Tibial nerve (tissue), 4 donors: Measurements from ENCODE around the gene GRID1.

Source experiments
- CTCF ChIP-seq, 5 experiments: fragments of 200-600 bp in 3 of 5; fragments of 450-650 bp in 2 of 5; sonication (generic) in 3 of 5; IDR thresholded peaks; one replicate each; pipeline ENCODE4 v1.5.1; 2016 to 2019; ENCODE audit warnings: antibody characterized with exemption in 5 of 5, mild to moderate bottlenecking in 3 of 5, moderate library complexity in 2 of 5
- EP300 ChIP-seq, 2 donors: sonication (generic); formaldehyde crosslinking; IDR thresholded peaks; one replicate each; pipeline ENCODE4 v1.6.1; 2017; ENCODE audit warnings: antibody characterized with exemption in 2 of 2, mild to moderate bottlenecking in 1 of 2

DNA sequence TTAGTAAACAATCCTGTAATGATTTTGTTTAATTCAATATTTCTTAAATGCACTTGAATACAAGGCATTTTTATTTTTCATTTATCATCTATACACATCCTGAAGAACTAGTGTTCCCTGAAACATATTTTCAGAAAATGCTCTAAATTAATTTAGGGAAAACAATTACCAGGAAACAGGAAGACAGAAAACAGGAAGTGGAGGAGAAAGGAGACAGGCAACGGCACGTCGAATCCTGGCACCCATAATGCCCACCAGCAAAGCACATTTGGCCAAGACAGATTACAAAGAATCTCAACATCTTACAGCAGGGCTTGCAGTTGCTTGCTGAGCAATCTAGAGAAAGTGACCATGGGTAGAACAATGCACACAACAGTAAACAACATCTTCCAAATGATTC, 571.1 kb downstream of the GRID1 start:
- no peak for TF ChIP-seq CTCF (IDR thresholded peaks at IDR 0.05)
- TF ChIP-seq EP300 (IDR thresholded peaks at IDR 0.05) = no peak
